Measurements from ENCODE around the gene ARF1.

ARF1 gene

GRCh38 chr1:228125185-228125584 is 42.7 kb downstream of the ARF1 start:
- ATAC-seq: no peak
- DNase-seq: no peak
- Mint-ChIP-seq H3K4me1 (peaks cover 9% of the 10 kb centered on the region), H3K27me3 (peaks cover 48% of the 10 kb centered on the region), H3K27ac (no peak overlapping the region), H3K9me3 (no peaks in the 10 kb centered on the region), H3K4me3 (no peak overlapping the region)

GRCh38 chr1:228131766-228132165 is 49.3 kb downstream of the ARF1 start:
- no peak overlapping the region for H3K27ac Mint-ChIP-seq
- H3K4me3 Mint-ChIP-seq: no peak overlapping the region
- DNase-seq (no peak), ATAC-seq (no peak)
- H3K27me3 Mint-ChIP-seq: peaks cover 38% of the 10 kb centered on the region
- peaks cover 12% of the 10 kb centered on the region for H3K4me1 Mint-ChIP-seq
- no peaks in the 10 kb centered on the region for H3K9me3 Mint-ChIP-seq

GRCh38 chr1:228134591-228134990 is 52.1 kb downstream of the ARF1 start:
- Mint-ChIP-seq H3K27ac (no peak overlapping the region), H3K4me3 (no peak overlapping the region), H3K27me3 (peaks cover 12% of the 10 kb centered on the region), H3K4me1 (peaks cover 12% of the 10 kb centered on the region), H3K9me3 (no peaks in the 10 kb centered on the region)
- DNase-seq (no peak), ATAC-seq (no peak)

GRCh38 chr1:228136901-228137300 is 54.4 kb downstream of the ARF1 start:
- H3K27me3 Mint-ChIP-seq: no peaks in the 10 kb centered on the region
- ATAC-seq: no peak
- H3K27ac Mint-ChIP-seq: no peak overlapping the region
- peaks cover 9% of the 10 kb centered on the region for H3K4me1 Mint-ChIP-seq
- no peak overlapping the region for H3K4me3 Mint-ChIP-seq
- H3K9me3 Mint-ChIP-seq: no peaks in the 10 kb centered on the region
- peak in 1 of 2 donors; percentile 23 for DNase-seq

- Mint-ChIP-seq H3K4me3 (peak overlapping the region; percentile 98), H3K27ac (peak overlapping the region; percentile 74 to 95), H3K9me3 (no peaks in the 10 kb centered on the region), H3K4me1 (peaks cover 35% of the 10 kb centered on the region), H3K27me3 (no peaks in the 10 kb centered on the region)
- no peak for DNase-seq
- ATAC-seq: no peak
Measured at GRCh38 chr1:228139406-228139930, 57.0 kb downstream of the ARF1 start.

GRCh38 chr1:228139931-228140723 is 57.6 kb downstream of the ARF1 start, which contains the start of gene GUK1:
TSS of gene GUK1 (plus strand) at chr1:228140279. CDS start at chr1:228140303, 24 bp downstream.
- Mint-ChIP-seq H3K27me3 (no peaks in the 10 kb centered on the region), H3K4me1 (peaks cover 41% of the 10 kb centered on the region), H3K4me3 (peak within 1 kb of the TSS; percentile 98), H3K9me3 (no peaks in the 10 kb centered on the region), H3K27ac (peak within 1 kb of the TSS; percentile 94 to 96)
- DNase-seq (peak; percentile 100), ATAC-seq (peak; percentile 92)

- Mint-ChIP-seq H3K27me3 (no peaks in the 10 kb centered on the region), H3K4me3 (peak overlapping the region; percentile 98), H3K9me3 (no peaks in the 10 kb centered on the region), H3K27ac (peak overlapping the region; percentile 94 to 96), H3K4me1 (peaks cover 44% of the 10 kb centered on the region)
- ATAC-seq: no peak
- peak in 1 of 2 donors; percentile 30 for DNase-seq
Measured at GRCh38 chr1:228140724-228141225, 58.3 kb downstream of the ARF1 start.

- Mint-ChIP-seq H3K4me1 (peaks cover 47% of the 10 kb centered on the region), H3K4me3 (peak overlapping the region; percentile 98), H3K27me3 (no peaks in the 10 kb centered on the region), H3K27ac (peak overlapping the region; percentile 94 to 96), H3K9me3 (no peaks in the 10 kb centered on the region)
- DNase-seq (peak in 1 of 2 donors; percentile 32), ATAC-seq (no peak)
Measured at GRCh38 chr1:228141226-228142044, 58.9 kb downstream of the ARF1 start.

GRCh38 chr1:228142155-228142691 is 59.7 kb downstream of the ARF1 start:
- no peak for DNase-seq
- peak overlapping the region in 1 of 2 donors; percentile 94 for H3K27ac Mint-ChIP-seq
- peaks cover 47% of the 10 kb centered on the region for H3K4me1 Mint-ChIP-seq
- H3K9me3 Mint-ChIP-seq: no peaks in the 10 kb centered on the region
- ATAC-seq: no peak
- H3K4me3 Mint-ChIP-seq: peak overlapping the region; percentile 98
- H3K27me3 Mint-ChIP-seq: no peaks in the 10 kb centered on the region

- H3K4me3 Mint-ChIP-seq: peak overlapping the region; percentile 98
- H3K4me1 Mint-ChIP-seq: peaks cover 47% of the 10 kb centered on the region
- DNase-seq (peak in 1 of 2 donors; percentile 13), ATAC-seq (no peak)
- peak overlapping the region; percentile 46 to 94 for H3K27ac Mint-ChIP-seq
- H3K9me3 Mint-ChIP-seq: no peaks in the 10 kb centered on the region
- no peaks in the 10 kb centered on the region for H3K27me3 Mint-ChIP-seq
Measured at GRCh38 chr1:228142701-228143136, 60.2 kb downstream of the ARF1 start.

- Mint-ChIP-seq H3K27me3 (no peaks in the 10 kb centered on the region), H3K4me1 (peaks cover 47% of the 10 kb centered on the region), H3K27ac (peak overlapping the region in 1 of 2 donors; percentile 71), H3K9me3 (no peaks in the 10 kb centered on the region), H3K4me3 (peak overlapping the region; percentile 24 to 98)
- DNase-seq (no peak), ATAC-seq (no peak)
Measured at GRCh38 chr1:228143480-228144192, 61.1 kb downstream of the ARF1 start.

- DNase-seq (no peak), ATAC-seq (no peak)
- Mint-ChIP-seq H3K4me3 (no peak overlapping the region), H3K4me1 (peaks cover 47% of the 10 kb centered on the region), H3K27me3 (no peaks in the 10 kb centered on the region), H3K9me3 (no peaks in the 10 kb centered on the region), H3K27ac (no peak overlapping the region)
Measured at GRCh38 chr1:228144193-228144992, 61.9 kb downstream of the ARF1 start.

GRCh38 chr1:228144993-228145343 is 62.5 kb downstream of the ARF1 start:
- Mint-ChIP-seq H3K27ac (no peak overlapping the region), H3K4me3 (no peak overlapping the region), H3K4me1 (peaks cover 47% of the 10 kb centered on the region), H3K27me3 (no peaks in the 10 kb centered on the region), H3K9me3 (no peaks in the 10 kb centered on the region)
- ATAC-seq: no peak
- no peak for DNase-seq
